Keratinocyte (primary cell): Measurements from ENCODE around the gene EFCAB6. TPM values are rescaled to one million over a fixed set of nuclear protein-coding genes. Genes with fewer than 3 reads are reported as not detected.

Experiments
- DNase-seq: peaks from one replicate; pipeline ENCODE4 v3.0.0-alpha.2; 2011; ENCODE audit warnings: low read depth, missing footprints, low spot score
- FAIRE-seq: peaks from 2 replicates; lab custom pipeline; 2011; peaks lifted over from hg19 to GRCh38; lab: Jason Lieb, UNC
- H2AFZ ChIP-seq: 2 replicates; pipeline ENCODE4 v1.6.0; 2012; ENCODE audit warnings: low read length, control low read depth, inconsistent platforms; ENCODE audit not compliant: control insufficient read depth
- H3K27ac ChIP-seq: 2 replicates; pipeline ENCODE4 v1.5.1; 2011; ENCODE audit warnings: low read length; ENCODE audit not compliant: control insufficient read depth, insufficient read depth
- H3K27me3 ChIP-seq: 3 replicates; pipeline ENCODE4 v1.6.0; 2011; ENCODE audit warnings: low read length; ENCODE audit not compliant: control insufficient read depth, insufficient read depth; ENCODE audit errors: extremely low read depth
- H3K36me3 ChIP-seq, 2 experiments: 2 replicates in 1 of 2; 3 replicates in 1 of 2; pipeline ENCODE4 v1.5.1; 2011; ENCODE audit warnings: low read length in 2 of 2, mild to moderate bottlenecking in 1 of 2; ENCODE audit not compliant: control insufficient read depth in 2 of 2, insufficient read depth in 2 of 2; ENCODE audit errors: extremely low read depth in 1 of 2
- H3K4me1 ChIP-seq: 3 replicates; pipeline ENCODE4 v1.5.1; 2011; ENCODE audit warnings: low read length; ENCODE audit not compliant: control insufficient read depth, insufficient read depth; ENCODE audit errors: extremely low read depth
- H3K4me2 ChIP-seq: 3 replicates; pipeline ENCODE4 v1.6.0; 2011; ENCODE audit warnings: low read depth, low read length; ENCODE audit not compliant: control insufficient read depth, insufficient read depth; ENCODE audit errors: extremely low read depth
- H3K4me3 ChIP-seq, 3 experiments: fragments of 200-600 bp in 1 of 3; sonication (generic) in 1 of 3; 2 replicates in 2 of 3; 3 replicates in 1 of 3; pipeline ENCODE4 v1.5.1; 2011 to 2016; ENCODE audit warnings: low read length in 3 of 3, mild to moderate bottlenecking in 3 of 3, control low read depth in 2 of 3, inconsistent platforms in 1 of 3, low read depth in 1 of 3, mixed read lengths in 1 of 3, mixed run types in 1 of 3, moderate library complexity in 1 of 3; ENCODE audit not compliant: control insufficient read depth in 2 of 3, insufficient read depth in 2 of 3; ENCODE audit errors: extremely low read depth in 1 of 3
- H3K79me2 ChIP-seq: 2 replicates; pipeline ENCODE4 v1.6.0; 2012; ENCODE audit warnings: low read length; ENCODE audit not compliant: control insufficient read depth, insufficient read depth
- H3K9ac ChIP-seq: 3 replicates; pipeline ENCODE4 v1.6.0; 2011; ENCODE audit warnings: low read length; ENCODE audit not compliant: control insufficient read depth, insufficient read depth; ENCODE audit errors: extremely low read depth
- H3K9me1 ChIP-seq: 3 replicates; pipeline ENCODE4 v1.6.0; 2011; ENCODE audit warnings: low read length; ENCODE audit not compliant: control insufficient read depth, insufficient read depth; ENCODE audit errors: extremely low read depth
- H3K9me3 ChIP-seq: 2 replicates; pipeline ENCODE4 v1.5.1; 2012; ENCODE audit warnings: low read depth, low read length; ENCODE audit not compliant: control insufficient read depth
- H4K20me1 ChIP-seq: 3 replicates; pipeline ENCODE4 v1.6.0; 2011; ENCODE audit warnings: low read length; ENCODE audit not compliant: control insufficient read depth, insufficient read depth; ENCODE audit errors: extremely low read depth
- CTCF ChIP-seq, 3 experiments: IDR thresholded peaks in 1 of 3; conservative IDR thresholded peaks in 1 of 3; optimal IDR thresholded peaks in 1 of 3; 2 replicates in 2 of 3; 3 replicates in 1 of 3; pipeline versions ENCODE3 to v1.5.1; 2011; ENCODE audit warnings: low read length in 3 of 3, mild to moderate bottlenecking in 3 of 3, moderate library complexity in 2 of 3, control low read depth in 1 of 3, inconsistent platforms in 1 of 3; ENCODE audit not compliant: insufficient read depth in 2 of 3; ENCODE audit errors: extremely low read depth in 1 of 3
- EZH2 ChIP-seq: IDR thresholded peaks from one replicate; pipeline ENCODE4 v1.6.1; 2012; ENCODE audit warnings: inconsistent platforms, mild to moderate bottlenecking, low read length, moderate library complexity
- dilution Hi-C: fragments of 300-500 bp; cut with MboI; formaldehyde crosslinking; loops from one replicate; pipeline ENCODE4 v1.7.0; 2020; ENCODE audit warnings: low sequenced_read_pairs; ENCODE audit not compliant: extremely low pct_ligation_motif_present
- polyA plus RNA-seq, 5 experiments: library from polyadenylated mRNA; depleted of rRNA in 3 of 5; stranded (reverse) in 3 of 5; stranded (forward) in 1 of 5; unstranded in 1 of 5; fragments of >200 nt; gene quantifications; 1 replicate in 1 of 5; 2 replicates in 3 of 5; 3 replicates in 1 of 5; pipeline versions ENCODE4 v1.2.1 to v1.2.3, GENCODE V29; 2011 to 2012; ENCODE audit warnings: missing spikeins in 2 of 5, low read depth in 1 of 5, low replicate concordance in 1 of 5

EFCAB6 gene
- polyA plus RNA-seq, 1 donor (not counting 4 experiments of a cell fraction or from before 2014, with no cell fraction given), result 0.18 TPM

DNA sequence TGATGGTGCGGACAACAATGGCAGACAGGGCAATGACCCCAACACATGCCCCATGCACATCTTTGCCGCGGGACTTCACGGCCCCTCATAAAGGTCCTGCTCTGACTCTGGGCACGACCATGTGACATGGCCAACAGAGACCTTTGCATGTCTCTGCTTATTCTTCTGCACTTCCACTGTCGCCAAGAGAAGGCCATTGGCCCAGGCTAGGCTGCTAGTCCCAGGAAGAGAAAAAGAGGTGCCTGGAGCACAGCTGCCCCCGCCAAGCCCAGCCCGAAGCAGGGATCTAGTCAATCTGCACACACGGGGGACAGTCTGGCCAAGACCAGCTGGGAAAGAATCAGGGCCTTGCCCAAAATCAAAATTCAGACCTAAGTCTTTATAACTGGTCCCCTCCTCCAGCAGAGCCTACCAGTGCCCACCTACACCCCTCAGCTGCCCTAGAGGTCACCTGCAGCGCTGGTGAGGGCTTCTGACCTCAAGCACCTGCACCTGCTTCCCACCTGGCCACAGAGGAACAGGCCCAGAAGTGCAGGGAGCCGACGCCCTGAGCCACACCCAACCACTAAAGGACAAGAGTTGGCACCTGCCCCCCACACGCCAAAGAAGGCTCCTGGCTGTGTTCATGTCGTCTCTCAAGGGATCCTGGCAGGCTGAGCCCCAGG lies 42.1 kb upstream of the EFCAB6 start:
- no peak for TF ChIP-seq CTCF (optimal IDR thresholded peaks at IDR 0.05 in 1 of 3, IDR thresholded peaks at IDR 0.05 in 1 of 3, conservative IDR thresholded peaks at IDR 0.05 in 1 of 3; ENCODE audit: extremely low read depth in 1 of 3, insufficient read depth in 2 of 3, low read length in 3 of 3)
- TF ChIP-seq EZH2, result no peak
- no peaks in the 10 kb centered on the region for H3K36me3 ChIP-seq
- no peak overlapping the region for H3K27ac ChIP-seq
- no peaks in the 10 kb centered on the region for H3K4me1 ChIP-seq
- peaks cover 42% of the 10 kb centered on the region for H3K27me3 ChIP-seq
- no peak overlapping the region for H3K4me2 ChIP-seq
- no peaks in the 10 kb centered on the region for H4K20me1 ChIP-seq
- H3K9ac ChIP-seq, result no peak overlapping the region
- dilution Hi-C loops, result no loop called here
- no peak overlapping the region for H2AFZ ChIP-seq
- H3K4me3 ChIP-seq, result no peak overlapping the region
- H3K9me1 ChIP-seq, result no peaks in the 10 kb centered on the region
- H3K79me2 ChIP-seq, result no peaks in the 10 kb centered on the region
- no peaks in the 10 kb centered on the region for H3K9me3 ChIP-seq
- no peak for DNase-seq
- FAIRE-seq, result no peak

GRCh38 chr22:43853328-43853931 lies 41.3 kb upstream of the EFCAB6 start:
- no peaks in the 10 kb centered on the region for H3K9me1 ChIP-seq
- H3K79me2 ChIP-seq, result no peaks in the 10 kb centered on the region
- H3K27me3 ChIP-seq, result peaks cover 40% of the 10 kb centered on the region
- H3K4me3 ChIP-seq, result no peak overlapping the region
- no peaks in the 10 kb centered on the region for H3K36me3 ChIP-seq
- H3K27ac ChIP-seq, result no peak overlapping the region
- no peak overlapping the region for H3K9ac ChIP-seq
- no peak overlapping the region for H2AFZ ChIP-seq
- no peak overlapping the region for H3K4me2 ChIP-seq
- dilution Hi-C loops, result no loop called here
- no peak for DNase-seq
- H3K4me1 ChIP-seq, result no peaks in the 10 kb centered on the region
- TF ChIP-seq CTCF (optimal IDR thresholded peaks at IDR 0.05 in 1 of 3, IDR thresholded peaks at IDR 0.05 in 1 of 3, conservative IDR thresholded peaks at IDR 0.05 in 1 of 3; ENCODE audit: extremely low read depth in 1 of 3, insufficient read depth in 2 of 3, low read length in 3 of 3) (no peak), EZH2 (no peak)
- H4K20me1 ChIP-seq, result no peaks in the 10 kb centered on the region
- no peaks in the 10 kb centered on the region for H3K9me3 ChIP-seq
- no peak for FAIRE-seq
